GM21737 (cell line): ENCODE results near the gene KSR2.
"Not testable (repeated sequence)": the region's sequence is repeated elsewhere in the genome, so short reads cannot be mapped to it uniquely, and the experiment has no call there.

ENCODE experiments used
- ATAC-seq: cut with Tn5 transposase; IDR thresholded peaks from one replicate; pipeline ENCODE4 v1.9.1; 2021; ENCODE audit warnings: mild to moderate bottlenecking, moderate library complexity; ENCODE audit not compliant: unreplicated experiment

KSR2 gene

GRCh38 chr12:117829108-117829507 lies 139.7 kb downstream of the KSR2 start:
- ATAC-seq: no peak

GRCh38 chr12:117827660-117828059 lies 141.1 kb downstream of the KSR2 start:
- no peak for ATAC-seq

- no peak for ATAC-seq
These were observed 143.0 kb downstream of the KSR2 start for GRCh38 chr12:117825827-117826226.

GRCh38 chr12:117821480-117822175 lies 147.2 kb downstream of the KSR2 start:
- no peak for ATAC-seq

GRCh38 chr12:117820216-117820907 lies 148.4 kb downstream of the KSR2 start:
- no peak for ATAC-seq

- no peak for ATAC-seq
These were observed 149.6 kb downstream of the KSR2 start for GRCh38 chr12:117819160-117819559.

GRCh38 chr12:117818400-117818799 lies 150.4 kb downstream of the KSR2 start:
- ATAC-seq: no peak

- ATAC-seq: no peak
These were observed 159.3 kb downstream of the KSR2 start for GRCh38 chr12:117809509-117809908.

GRCh38 chr12:117807946-117808345 lies 160.8 kb downstream of the KSR2 start:
- ATAC-seq: no peak

- no peak for ATAC-seq
These were observed 161.4 kb downstream of the KSR2 start for GRCh38 chr12:117807355-117807754.

- no peak for ATAC-seq
These were observed 162.9 kb downstream of the KSR2 start for GRCh38 chr12:117805865-117806264.

GRCh38 chr12:117803001-117803400 lies 165.8 kb downstream of the KSR2 start:
- ATAC-seq: no peak

- ATAC-seq: not testable (repeated sequence)
These were observed 168.1 kb downstream of the KSR2 start for GRCh38 chr12:117800711-117801110.

- no peak for ATAC-seq
These were observed 171.6 kb downstream of the KSR2 start for GRCh38 chr12:117797202-117797601.

GRCh38 chr12:117792877-117793424 lies 175.8 kb downstream of the KSR2 start:
- no peak for ATAC-seq

GRCh38 chr12:117792471-117792870 lies 176.3 kb downstream of the KSR2 start:
- no peak for ATAC-seq

- ATAC-seq: no peak
These were observed 177.8 kb downstream of the KSR2 start for GRCh38 chr12:117790948-117791347.

GRCh38 chr12:117790198-117790597 lies 178.6 kb downstream of the KSR2 start:
- no peak for ATAC-seq

GRCh38 chr12:117789195-117789912 lies 179.4 kb downstream of the KSR2 start:
- no peak for ATAC-seq

GRCh38 chr12:117778656-117779055 lies 190.1 kb downstream of the KSR2 start:
- no peak for ATAC-seq

GRCh38 chr12:117774941-117775775 lies 193.6 kb downstream of the KSR2 start:
- no peak for ATAC-seq
